GM19043 (cell line): ENCODE results near the gene COMMD2.

Experiments used
- ATAC-seq: cut with Tn5 transposase; IDR thresholded peaks from one replicate; pipeline ENCODE4 v1.9.1; 2021; ENCODE audit warnings: low read depth; ENCODE audit not compliant: unreplicated experiment

Gene COMMD2

GRCh38 chr3:149752051-149752787, at the start of gene COMMD2:
Gene COMMD2, minus strand, starts transcription at chr3:149752489. Its CDS starts 45 bp downstream, at chr3:149752444.
- peak; percentile 98 for ATAC-seq

DNA sequence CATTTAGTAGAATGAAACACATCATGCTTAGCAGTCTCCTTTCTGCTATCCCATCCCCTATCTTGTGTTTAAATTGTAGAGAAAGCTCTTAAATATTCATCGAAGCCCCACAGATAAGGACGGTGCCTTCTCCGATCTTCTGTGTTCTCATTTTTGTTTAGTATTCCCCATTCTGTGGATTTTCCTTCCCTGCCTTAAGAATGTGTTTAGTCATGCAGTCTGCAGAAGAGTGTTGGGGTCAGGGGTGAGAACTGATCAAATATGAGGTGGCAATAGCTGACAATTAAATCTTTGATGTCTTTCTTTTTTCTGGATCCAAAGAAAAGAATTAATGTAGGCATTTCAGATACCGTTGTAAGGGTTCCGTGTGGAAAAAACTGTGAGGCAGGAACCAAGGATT, 49.4 kb upstream of the COMMD2 start:
- no peak for ATAC-seq

- ATAC-seq: no peak
Measured at GRCh38 chr3:149801195-149801594, 48.9 kb upstream of the COMMD2 start.

DNA sequence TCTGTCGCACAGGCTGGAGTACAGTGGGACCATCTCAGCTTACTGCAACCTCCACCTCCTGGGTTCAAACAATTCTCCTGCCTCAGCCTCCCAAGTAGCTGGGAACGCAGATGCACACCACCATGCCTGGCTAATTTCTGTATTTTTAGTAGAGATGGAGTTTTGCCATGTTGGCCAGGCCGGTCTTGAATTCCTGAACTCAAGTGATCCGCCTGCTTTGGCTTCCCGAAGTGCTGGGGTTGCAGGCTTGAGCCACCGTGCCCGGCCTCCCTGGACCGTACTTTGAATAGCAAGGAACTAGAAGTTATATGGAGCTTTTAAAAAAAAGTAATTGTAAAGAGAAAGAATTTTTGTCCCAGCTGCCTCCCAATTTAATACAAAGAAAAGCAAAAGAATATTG, 48.4 kb upstream of the COMMD2 start:
- no peak for ATAC-seq

DNA sequence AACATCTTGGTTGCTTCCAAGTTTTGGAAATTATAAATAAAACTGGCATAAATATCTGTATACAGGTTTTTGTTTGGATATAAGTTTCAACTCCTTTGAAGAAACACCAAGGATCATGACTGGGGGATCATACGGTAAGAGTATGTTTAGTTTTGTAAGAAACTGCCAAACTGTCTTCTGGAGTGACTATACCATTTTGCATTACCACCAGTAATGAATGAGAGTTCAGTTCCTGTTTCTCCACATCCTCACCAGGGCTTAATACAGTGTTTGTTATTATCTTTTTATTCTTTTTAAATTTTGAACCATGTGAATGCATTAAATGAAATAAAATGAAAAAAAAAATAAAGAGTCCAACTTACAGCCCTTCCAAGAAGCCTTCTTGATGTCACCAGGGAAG, 43.7 kb upstream of the COMMD2 start:
- ATAC-seq: no peak

DNA sequence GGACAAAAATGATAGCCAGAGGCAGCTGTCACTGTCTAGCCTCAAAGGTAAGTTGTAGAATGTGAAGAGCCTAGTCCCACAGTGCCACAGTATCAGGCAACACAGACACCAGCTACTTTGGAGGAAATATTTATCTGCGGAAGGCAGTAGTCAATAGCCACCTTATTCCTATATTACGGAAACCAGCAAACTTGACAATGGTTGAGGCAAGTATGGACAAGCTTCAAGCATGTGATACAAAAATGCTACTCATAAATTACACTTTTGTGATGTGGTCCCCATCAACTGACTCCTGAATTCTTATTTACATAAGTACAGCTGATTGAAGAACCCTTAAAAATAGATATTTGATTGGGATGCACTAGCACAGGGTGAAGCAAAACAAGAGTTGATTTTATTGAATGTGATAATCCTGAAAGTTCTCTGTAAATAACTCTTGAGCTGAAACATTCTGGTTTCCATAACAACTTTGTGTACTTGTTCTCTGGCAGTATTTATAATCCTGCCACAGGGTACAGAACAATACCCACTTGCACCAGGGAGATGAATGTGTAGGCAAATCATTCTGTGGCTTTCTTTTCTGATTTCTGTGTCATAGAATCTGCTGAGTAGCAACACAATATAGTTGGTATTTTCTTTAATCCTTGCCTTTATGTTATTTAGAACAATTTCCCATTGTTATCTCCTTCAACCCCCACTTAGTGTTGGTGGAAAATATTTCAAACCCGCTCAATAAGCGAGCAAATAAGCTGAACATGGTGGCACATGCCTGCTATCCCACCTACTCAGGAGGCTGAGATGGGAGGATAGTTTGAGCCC, 40.4 kb upstream of the COMMD2 start, which contains the start of gene ANKUB1:
ANKUB1 (minus strand) TSS at position 103 of the 819 bp plus-strand sequence. CDS start 188 bp downstream, outside the sequence.
- no peak for ATAC-seq

- ATAC-seq: no peak
Measured at GRCh38 chr3:149790698-149791097, 38.4 kb upstream of the COMMD2 start.

DNA sequence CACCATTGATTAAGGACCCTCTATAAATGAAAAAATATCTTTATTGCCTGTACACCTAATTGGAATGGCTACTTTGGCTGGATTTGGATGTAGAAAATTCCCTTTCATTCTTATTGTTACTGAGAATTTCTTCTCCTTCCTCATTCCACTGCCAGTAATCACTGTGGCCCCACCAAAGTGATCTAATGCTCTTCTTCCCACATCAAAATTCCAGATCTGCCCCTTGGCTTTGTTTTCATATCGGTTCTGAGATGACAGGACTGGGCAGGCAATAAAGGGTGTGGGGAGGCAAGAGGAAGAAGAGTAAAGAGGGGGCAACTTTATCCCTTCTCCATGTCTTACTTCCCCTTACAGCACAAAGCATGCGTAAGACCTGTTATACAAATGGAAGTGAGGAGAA, 38.0 kb upstream of the COMMD2 start:
- ATAC-seq: no peak

- ATAC-seq: no peak
Measured at GRCh38 chr3:149784064-149784704, 31.9 kb upstream of the COMMD2 start.

- ATAC-seq: no peak
Measured at GRCh38 chr3:149783576-149783975, 31.3 kb upstream of the COMMD2 start.

GRCh38 chr3:149781741-149782140, 29.5 kb upstream of the COMMD2 start:
- no peak for ATAC-seq

DNA sequence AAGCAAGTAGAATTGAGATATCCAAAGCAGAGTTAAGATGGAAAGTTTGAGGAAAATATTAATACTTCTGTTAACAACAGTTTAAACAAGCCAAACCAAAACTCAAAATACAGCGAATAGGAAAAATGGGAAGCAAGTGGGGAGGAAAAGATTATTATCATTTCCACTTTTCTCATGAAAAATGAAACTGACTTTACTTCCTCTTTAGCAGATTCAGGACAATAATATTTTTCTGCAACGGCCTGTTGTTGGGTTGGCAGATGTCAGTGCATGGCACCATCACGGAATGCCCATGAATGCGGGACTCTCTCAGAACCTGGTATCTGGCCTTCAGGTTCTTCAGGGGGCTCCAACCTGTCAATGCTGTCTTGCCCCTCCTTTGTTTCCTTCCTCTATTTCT, 28.9 kb upstream of the COMMD2 start:
- no peak for ATAC-seq

DNA sequence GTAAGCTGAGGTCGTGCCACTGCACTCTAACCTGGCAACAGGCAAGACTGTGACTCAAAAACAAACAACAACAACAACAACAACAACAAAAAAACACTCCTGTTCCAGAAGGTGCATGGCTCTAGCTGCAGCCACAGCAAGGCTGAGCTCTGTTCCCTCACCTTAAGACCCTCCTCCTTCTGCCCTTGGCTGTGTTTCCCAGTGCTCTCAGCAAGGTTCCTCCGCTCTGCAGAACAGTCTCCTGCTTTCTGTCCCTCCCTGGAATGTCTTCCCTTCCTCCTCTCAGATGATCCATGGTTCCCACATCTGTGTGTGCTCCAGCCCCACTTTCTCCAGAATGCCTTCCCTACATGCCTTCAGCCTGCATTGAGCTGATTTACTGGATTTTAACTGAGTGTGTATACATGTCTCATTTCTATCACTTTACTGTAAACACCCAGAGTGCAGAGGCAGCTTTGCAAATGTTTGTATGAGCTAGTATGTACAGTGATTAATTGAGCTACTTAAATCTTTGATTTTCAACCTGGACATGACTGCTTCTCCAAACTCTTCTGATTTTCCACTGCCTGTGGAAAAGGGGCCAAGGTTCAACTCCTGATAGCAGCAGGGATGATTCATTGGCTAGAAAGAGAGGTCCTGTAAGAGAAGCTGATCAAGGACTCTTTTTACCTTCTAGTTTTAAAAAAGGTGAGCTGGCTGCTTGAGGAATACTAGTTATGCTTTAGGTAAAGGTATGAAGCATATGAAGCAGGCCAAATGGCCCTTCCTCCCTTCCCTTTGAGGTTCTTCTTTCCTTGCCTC, 25.3 kb upstream of the COMMD2 start:
- ATAC-seq: no peak

GRCh38 chr3:149776170-149776569, 23.9 kb upstream of the COMMD2 start:
- no peak for ATAC-seq

DNA sequence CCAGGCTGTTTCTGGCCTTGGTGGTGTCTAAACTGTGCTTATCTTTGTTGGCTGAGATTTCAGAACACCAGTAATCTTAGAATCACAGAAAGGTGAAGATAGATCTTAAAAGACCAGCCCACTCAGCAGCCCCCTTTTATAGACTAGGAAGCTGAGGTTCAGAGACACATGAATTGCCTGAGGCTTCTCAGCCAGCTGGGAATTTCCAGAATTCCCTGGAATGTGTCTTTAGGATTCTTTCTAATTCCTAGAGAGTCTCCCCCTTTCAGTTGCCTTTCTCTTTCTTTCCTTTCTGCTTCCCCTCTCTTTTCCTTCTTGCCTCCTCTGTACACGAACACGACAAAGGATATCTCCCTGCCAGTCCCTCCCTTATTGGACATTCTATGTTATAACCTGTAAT, 20.6 kb upstream of the COMMD2 start:
- ATAC-seq: no peak

- no peak for ATAC-seq
Measured at GRCh38 chr3:149771652-149772271, 19.5 kb upstream of the COMMD2 start.

DNA sequence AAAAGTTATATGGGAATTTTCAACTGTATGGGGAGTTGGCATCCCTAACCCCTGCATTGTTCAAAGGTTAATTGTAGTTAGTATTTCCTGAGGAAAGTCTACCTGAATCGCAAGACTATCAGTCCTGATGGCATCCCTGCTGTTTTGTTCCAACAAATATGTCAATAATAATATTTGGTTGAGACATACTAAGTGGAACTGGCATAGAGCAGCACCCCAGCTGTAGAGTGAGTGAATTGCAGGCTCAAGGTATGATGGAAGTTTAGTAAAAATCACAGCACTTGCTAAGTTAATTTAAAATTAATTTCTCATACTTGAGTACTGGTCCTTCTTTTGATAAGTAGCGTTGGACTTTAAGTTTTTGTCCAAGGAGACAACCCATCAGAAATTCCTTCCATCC, 18.0 kb upstream of the COMMD2 start:
- no peak for ATAC-seq

DNA sequence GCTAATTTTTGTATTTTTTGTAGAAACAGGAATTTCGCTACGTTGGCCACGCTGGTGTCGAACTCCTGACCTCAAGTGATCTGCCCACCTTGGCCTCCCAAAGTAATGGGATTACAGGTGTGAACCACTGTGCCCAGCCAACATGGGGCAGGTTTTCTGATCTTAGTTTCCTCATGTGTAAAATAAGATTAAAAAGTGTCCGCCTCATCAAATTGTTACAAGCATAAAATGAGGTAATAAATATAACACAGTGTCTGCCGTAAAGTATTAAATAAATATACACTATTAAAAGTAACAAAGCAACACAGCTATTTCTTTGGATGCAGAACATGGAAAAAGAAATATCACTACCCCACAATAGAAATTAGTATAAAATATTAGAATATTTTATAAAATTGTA, 16.4 kb upstream of the COMMD2 start:
- no peak for ATAC-seq

DNA sequence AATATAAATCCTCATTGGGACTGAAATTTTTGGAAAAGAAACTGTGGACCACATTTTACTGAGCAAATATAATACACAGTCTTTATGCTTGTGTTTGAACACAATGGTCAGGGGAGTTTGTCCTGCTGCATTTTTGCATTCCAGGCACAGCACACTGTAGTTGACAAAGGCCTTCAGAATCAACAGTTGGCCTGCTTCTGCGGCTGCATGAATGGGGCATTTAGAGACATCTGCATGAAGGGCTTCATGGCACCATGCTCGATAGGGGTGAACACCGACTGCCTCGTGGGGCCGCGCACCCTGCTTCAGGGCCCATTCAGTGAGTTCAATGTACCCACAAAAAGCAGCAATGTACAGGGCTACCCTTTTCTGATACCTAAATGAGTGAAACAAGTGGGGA, 15.4 kb upstream of the COMMD2 start:
- ATAC-seq: no peak

DNA sequence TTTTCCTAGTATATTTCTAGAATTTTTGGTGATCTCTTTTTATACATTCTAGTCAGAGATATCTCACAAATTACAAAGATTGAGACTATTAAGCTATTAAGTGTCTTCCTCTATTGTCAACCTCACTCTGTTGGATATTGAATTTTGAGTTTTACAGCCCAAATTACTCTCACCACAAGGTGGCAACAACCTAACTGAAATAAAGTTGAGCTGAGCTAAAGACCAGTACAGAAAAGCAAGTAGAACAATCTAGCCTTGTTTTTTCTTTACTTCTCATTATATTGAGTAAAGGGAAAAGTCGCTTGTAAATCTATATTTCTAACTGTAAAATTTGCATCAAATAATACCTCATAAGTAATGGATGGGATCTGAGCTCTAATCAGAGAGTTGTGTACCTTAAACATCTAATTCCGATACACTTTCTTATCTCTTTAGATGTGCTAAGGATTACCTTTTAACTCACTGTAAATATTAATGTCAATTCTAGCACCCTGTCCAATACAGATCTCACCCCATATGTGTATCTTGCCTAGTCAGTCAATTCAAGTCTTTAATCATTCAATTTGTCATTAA, 13.6 kb upstream of the COMMD2 start:
- ATAC-seq: no peak
